GM12872 (cell line): Measurements from ENCODE around the gene KRT17.

Experiments used
- TF ChIP-seq, protein P1 (sequence below): IDR thresholded peaks from 3 replicates; pipeline ENCODE4 v1.5.1; 2011; ENCODE audit warnings: low read depth, mild to moderate bottlenecking, low read length, moderate library complexity; ENCODE audit not compliant: insufficient read depth

KRT17 gene

GRCh38 chr17:41652461-41652970, 28.1 kb upstream of the KRT17 start:
- TF ChIP-seq, protein P1, sequence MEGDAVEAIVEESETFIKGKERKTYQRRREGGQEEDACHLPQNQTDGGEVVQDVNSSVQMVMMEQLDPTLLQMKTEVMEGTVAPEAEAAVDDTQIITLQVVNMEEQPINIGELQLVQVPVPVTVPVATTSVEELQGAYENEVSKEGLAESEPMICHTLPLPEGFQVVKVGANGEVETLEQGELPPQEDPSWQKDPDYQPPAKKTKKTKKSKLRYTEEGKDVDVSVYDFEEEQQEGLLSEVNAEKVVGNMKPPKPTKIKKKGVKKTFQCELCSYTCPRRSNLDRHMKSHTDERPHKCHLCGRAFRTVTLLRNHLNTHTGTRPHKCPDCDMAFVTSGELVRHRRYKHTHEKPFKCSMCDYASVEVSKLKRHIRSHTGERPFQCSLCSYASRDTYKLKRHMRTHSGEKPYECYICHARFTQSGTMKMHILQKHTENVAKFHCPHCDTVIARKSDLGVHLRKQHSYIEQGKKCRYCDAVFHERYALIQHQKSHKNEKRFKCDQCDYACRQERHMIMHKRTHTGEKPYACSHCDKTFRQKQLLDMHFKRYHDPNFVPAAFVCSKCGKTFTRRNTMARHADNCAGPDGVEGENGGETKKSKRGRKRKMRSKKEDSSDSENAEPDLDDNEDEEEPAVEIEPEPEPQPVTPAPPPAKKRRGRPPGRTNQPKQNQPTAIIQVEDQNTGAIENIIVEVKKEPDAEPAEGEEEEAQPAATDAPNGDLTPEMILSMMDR = no peak

- TF ChIP-seq, protein P1 = no peak
These were observed 27.5 kb upstream of the KRT17 start for GRCh38 chr17:41651625-41652460.

GRCh38 chr17:41650794-41651624, 26.6 kb upstream of the KRT17 start:
- TF ChIP-seq, protein P1 = no peak

GRCh38 chr17:41649923-41650519, 25.6 kb upstream of the KRT17 start:
- TF ChIP-seq, protein P1 = no peak

DNA sequence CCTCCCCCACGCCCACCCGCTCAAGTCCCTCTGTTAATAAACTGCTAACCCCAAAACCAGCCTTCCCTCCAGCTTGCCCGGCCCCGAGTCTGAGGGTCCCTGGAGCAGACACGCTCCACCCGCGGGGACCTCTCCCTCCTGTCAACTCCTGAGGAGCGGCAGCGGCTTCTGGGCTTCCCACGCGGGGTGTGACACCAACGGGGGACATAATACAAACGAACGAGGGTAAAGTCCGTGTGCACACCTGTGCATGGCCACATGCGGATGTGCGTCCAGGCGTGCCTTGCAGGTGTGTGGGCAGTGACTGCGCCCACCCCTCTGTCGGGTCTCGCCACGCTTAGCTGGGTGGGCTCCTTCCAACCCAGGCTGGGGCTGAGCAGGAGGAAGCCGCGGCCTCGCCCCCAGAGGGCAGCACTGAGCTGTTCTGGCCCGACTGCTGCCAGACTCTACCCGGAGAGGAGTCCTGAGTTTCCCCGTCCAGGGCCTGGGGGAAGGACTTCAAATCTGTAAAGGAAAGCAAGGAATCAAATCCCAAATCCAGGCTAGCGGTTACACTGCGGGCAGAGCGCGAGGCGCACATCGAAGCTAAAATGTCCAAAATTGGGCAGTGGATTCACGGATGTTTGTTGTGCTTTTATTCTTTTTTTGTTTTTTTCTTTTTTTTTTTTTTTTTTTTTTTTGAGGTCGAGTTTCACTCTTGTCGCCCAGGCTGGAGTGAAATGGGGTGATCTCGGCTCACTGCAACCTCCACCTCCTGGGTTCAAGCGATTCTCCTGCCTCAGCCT, 24.2 kb upstream of the KRT17 start:
- TF ChIP-seq, protein P1 = peak; percentile 97

- TF ChIP-seq, protein P1 = peak; percentile 92
These were observed 23.6 kb upstream of the KRT17 start for GRCh38 chr17:41647940-41648410.
